Stimulated activated CD8-positive, alpha-beta memory T cell treated with anti-CD3 and anti-CD28 coated beads, Interleukin-12 subunit alpha, Interleukin-12 subunit beta, amount 100 ng/mL, for 1 hour (primary cell): Measurements from ENCODE around the gene APOLD1.
"Not testable (repeated sequence)": the region's sequence is repeated elsewhere in the genome, so short reads cannot be mapped to it uniquely, and the experiment has no call there.

ENCODE experiments used
- DNase-seq: peaks from one replicate; pipeline ENCODE4 v3.0.0-alpha.2; 2020; ENCODE audit warnings: low read depth

APOLD1 gene

GRCh38 chr12:12784911-12785814, at the start of gene APOLD1:
Gene APOLD1, plus strand, starts transcription at chr12:12785659. Its CDS starts 33 bp downstream, at chr12:12785692.
- no peak for DNase-seq

GRCh38 chr12:12736759-12737676, 48.4 kb upstream of the APOLD1 start:
- no peak for DNase-seq

- not testable (repeated sequence) for DNase-seq
Observed at GRCh38 chr12:12738152-12738551, 47.3 kb upstream of the APOLD1 start.

GRCh38 chr12:12741660-12742059, 43.8 kb upstream of the APOLD1 start:
- no peak for DNase-seq

- no peak for DNase-seq
Observed at GRCh38 chr12:12744546-12745305, 40.7 kb upstream of the APOLD1 start.

- no peak for DNase-seq
Observed at GRCh38 chr12:12745576-12746211, 39.8 kb upstream of the APOLD1 start.

GRCh38 chr12:12747278-12747677, 38.2 kb upstream of the APOLD1 start:
- DNase-seq: no peak

- DNase-seq: no peak
Observed at GRCh38 chr12:12748044-12748443, 37.4 kb upstream of the APOLD1 start.

- no peak for DNase-seq
Observed at GRCh38 chr12:12749433-12749832, 36.0 kb upstream of the APOLD1 start.

GRCh38 chr12:12755923-12756322, 29.5 kb upstream of the APOLD1 start:
- DNase-seq: no peak

GRCh38 chr12:12757121-12757520, 28.3 kb upstream of the APOLD1 start:
- DNase-seq: no peak

GRCh38 chr12:12759234-12759915, 26.1 kb upstream of the APOLD1 start:
- DNase-seq: no peak

GRCh38 chr12:12764824-12765223, 20.6 kb upstream of the APOLD1 start:
- no peak for DNase-seq

- DNase-seq: no peak
Observed at GRCh38 chr12:12770262-12770661, 15.2 kb upstream of the APOLD1 start.

GRCh38 chr12:12774791-12775190, 10.7 kb upstream of the APOLD1 start:
- no peak for DNase-seq

GRCh38 chr12:12776261-12776660, 9.2 kb upstream of the APOLD1 start:
- no peak for DNase-seq

GRCh38 chr12:12777092-12777491, 8.4 kb upstream of the APOLD1 start:
- DNase-seq: no peak

- DNase-seq: no peak
Observed at GRCh38 chr12:12779007-12779406, 6.5 kb upstream of the APOLD1 start.

GRCh38 chr12:12779529-12779928, 5.9 kb upstream of the APOLD1 start:
- no peak for DNase-seq

- no peak for DNase-seq
Observed at GRCh38 chr12:12784116-12784515, 1.3 kb upstream of the APOLD1 start.

- no peak for DNase-seq
Observed at GRCh38 chr12:12786351-12786705, 869 bp downstream of the APOLD1 start.
